GM21825 (cell line): ENCODE data around the gene SLC9A8.

ENCODE experiments used
- ATAC-seq: cut with Tn5 transposase; IDR thresholded peaks from one replicate; pipeline ENCODE4 v1.9.1; 2021; ENCODE audit warnings: mild to moderate bottlenecking, moderate library complexity; ENCODE audit not compliant: unreplicated experiment

SLC9A8 gene

DNA sequence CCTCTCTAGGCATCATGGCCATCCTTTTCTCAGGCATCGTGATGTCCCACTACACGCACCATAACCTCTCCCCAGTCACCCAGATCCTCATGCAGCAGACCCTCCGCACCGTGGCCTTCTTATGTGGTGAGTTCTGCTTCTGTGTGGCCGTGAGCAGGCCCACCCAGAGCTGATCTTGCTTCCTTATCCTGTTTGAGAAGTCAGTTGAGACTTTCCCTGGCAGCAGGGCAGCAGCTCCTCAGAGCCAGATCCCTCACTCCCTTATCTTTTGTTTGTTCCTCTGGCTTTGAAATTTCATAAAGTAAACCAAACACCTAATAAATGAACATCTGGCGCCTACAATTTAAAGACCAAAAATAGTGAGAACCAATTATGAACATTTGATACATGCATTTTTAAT, 62.1 kb downstream of the SLC9A8 start:
- ATAC-seq, result no peak

- no peak for ATAC-seq
These were observed 64.8 kb downstream of the SLC9A8 start for GRCh38 chr20:49877386-49877921.

GRCh38 chr20:49878977-49879376, 66.3 kb downstream of the SLC9A8 start:
- no peak for ATAC-seq

- ATAC-seq, result no peak
These were observed 67.5 kb downstream of the SLC9A8 start for GRCh38 chr20:49880177-49880576.

DNA sequence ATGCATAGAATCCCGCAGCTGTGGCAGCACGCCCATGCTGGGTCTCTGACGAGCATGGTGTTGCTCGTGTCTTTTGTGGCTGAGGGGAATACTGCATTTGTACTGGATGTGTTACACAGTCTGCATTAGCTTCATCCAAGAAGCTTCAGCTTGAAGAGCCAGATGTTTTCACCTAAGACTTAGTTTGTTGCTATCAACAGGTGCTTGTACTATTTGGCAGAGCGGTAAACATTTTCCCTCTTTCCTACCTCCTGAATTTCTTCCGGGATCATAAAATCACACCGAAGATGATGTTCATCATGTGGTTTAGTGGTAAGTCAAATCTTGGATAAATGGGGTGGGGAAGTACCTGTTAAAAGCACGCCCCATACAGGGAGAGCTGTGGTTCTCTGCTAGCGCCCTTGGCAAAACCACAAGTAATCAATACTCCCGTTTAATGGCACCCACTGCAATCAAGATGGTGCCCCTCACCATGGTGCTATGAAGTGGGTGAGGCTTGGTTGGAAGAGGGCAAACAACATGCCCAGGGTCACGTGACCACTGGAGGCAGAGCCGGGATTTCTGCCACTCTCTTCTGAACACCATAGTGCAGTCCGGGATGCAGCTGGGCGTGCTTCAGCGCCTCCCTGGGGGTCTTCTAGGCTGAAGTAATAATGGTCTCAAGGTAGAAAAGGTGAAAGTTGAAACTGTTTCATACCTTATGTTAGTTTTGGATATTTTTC, 68.3 kb downstream of the SLC9A8 start:
- no peak for ATAC-seq

DNA sequence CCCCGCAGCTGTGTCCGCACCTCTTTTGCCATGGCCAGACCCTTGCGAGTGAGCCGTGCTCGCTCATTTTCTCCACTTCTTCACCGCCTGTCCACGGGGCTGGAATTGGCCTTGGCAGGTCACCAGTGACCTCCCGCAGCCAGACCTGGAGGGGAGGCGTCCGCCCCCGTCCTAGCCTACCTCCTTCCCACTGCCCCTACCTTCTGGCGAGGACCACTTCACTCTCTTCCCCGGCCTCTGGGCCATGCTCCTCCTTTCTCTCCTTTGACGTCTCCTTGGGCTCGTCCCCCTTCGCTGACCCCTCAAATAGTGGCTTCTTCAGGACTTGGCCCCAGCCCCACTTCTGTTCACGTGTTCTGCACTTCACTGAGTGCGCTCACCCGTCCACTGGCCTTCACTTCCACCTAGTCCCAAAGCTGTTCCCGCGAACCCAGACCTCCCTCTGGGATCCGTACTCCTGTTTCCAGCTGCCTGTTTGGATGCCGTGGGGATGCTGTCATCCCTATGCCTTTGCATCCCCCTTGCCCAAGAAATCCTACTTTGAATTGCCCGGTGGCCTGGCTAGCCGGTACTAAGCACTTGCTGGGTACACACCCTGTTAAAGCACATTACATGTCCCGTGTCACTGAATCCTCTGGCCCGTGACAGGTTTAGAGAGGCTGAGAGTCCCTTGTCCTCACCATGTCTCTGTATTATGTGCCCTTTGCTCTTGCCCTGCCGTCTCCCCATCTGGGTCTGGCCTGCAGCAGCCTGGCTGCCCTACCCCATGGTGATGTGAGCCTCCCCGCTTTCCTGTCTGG, 69.7 kb downstream of the SLC9A8 start:
- ATAC-seq, result no peak

DNA sequence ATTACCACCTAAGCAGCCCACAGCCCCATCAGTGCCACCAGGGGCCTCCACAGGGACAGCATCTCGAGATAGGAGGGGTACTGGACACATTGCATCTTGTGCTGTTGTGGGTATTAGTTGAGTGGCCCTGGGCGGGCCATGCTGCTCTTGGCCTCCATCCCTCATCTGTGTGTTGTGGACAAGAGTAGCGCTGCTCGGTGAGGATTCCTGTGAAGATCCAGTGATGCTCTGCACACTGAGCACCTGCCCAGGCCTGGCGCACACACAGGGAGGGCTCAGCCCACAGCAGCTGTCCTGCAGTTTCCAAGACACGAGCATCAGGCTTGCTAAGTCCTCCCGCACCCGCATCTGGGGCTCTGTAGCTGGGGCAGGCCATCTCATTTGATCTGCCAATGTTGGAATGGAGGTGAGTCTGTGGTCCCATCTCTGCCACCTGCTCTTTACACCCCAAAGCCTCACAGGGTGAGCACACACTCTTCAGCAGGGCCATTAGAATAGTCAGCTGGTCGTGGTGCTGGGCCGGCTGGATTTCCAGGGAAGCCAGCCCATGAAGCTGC, 70.7 kb downstream of the SLC9A8 start:
- no peak for ATAC-seq

GRCh38 chr20:49885558-49886332, 73.1 kb downstream of the SLC9A8 start:
- ATAC-seq, result no peak

- ATAC-seq, result no peak
These were observed 74.1 kb downstream of the SLC9A8 start for GRCh38 chr20:49886571-49887213.

DNA sequence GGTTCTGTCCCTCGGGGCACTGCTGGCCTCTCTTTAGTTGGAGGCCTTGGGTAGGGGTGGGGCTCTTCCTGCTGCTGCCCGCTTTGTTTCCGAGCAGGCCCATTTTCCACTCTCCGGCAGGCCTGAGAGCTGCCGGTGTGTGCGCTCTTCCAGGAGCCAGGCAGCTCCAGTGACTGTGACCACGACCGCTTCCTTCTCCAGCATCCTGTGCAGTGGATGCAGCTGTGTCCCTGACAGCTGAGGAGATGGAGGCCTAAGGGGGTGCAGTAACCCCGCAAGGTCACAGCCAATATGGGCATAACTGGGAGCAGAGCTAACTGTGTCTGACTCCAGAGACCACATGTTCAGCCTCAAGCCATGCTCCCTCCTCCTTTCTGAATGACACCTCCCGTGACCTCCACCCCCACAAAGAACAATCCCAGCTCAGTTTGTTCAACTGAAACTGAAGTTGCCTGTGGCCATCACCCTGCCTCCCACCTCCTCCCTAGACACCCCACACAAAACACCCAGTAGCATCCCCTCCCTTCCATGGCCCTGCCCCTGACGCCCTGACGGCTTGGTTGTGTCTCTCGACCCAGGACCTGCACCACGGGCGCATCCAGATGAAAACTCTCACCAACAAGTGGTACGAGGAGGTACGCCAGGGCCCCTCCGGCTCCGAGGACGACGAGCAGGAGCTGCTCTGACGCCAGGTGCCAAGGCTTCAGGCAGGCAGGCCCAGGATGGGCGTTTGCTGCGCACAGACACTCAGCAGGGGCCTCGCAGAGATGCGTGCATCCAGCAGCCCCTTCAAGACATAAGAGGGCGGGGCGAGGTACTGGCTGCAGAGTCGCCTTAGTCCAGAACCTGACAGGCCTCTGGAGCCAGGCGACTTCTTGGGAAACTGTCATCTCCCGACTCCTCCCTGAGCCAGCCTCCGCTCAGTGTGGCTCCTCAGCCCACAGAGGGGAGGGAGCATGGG, 74.9 kb downstream of the SLC9A8 start:
- ATAC-seq, result no peak

GRCh38 chr20:49888212-49889000, 75.8 kb downstream of the SLC9A8 start:
- ATAC-seq, result no peak

GRCh38 chr20:49889001-49889934, 76.6 kb downstream of the SLC9A8 start:
- ATAC-seq, result no peak

GRCh38 chr20:49889935-49890333, 77.3 kb downstream of the SLC9A8 start:
- ATAC-seq, result no peak

GRCh38 chr20:49890471-49891361, 78.1 kb downstream of the SLC9A8 start:
- no peak for ATAC-seq

GRCh38 chr20:49891476-49892110, 79.0 kb downstream of the SLC9A8 start:
- no peak for ATAC-seq

DNA sequence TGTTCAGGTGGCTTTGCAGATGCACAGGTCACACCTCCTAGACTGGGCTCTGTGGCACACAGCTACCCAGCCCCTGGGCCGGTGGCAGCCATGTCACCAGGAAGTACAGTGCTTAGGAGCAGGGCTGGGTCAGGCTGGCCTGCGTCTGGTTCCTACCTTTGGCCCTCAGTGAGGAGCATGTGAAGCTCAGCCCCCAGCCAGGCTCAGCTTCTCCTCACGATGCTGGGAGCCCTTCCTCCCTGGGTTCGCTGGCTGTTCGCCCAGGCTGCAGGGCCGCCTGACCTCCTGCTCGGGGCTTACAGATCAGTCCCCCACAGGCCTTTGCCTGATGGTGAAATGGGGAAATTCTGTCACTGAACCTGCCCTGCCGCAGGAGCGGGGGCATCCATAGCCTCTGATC, 79.6 kb downstream of the SLC9A8 start:
- no peak for ATAC-seq
